GM12874 (cell line): ENCODE measurements around the gene G6PD.

Source experiments
- TF ChIP-seq, protein P1 (sequence below): IDR thresholded peaks from 2 replicates; pipeline ENCODE4 v1.5.1; 2011; ENCODE audit warnings: low read depth, mild to moderate bottlenecking, control low read depth, low read length, moderate library complexity; ENCODE audit not compliant: insufficient read depth

Gene G6PD

GRCh38 chrX:154507673-154508383, 38.8 kb downstream of the G6PD start:
- TF ChIP-seq, protein P1, sequence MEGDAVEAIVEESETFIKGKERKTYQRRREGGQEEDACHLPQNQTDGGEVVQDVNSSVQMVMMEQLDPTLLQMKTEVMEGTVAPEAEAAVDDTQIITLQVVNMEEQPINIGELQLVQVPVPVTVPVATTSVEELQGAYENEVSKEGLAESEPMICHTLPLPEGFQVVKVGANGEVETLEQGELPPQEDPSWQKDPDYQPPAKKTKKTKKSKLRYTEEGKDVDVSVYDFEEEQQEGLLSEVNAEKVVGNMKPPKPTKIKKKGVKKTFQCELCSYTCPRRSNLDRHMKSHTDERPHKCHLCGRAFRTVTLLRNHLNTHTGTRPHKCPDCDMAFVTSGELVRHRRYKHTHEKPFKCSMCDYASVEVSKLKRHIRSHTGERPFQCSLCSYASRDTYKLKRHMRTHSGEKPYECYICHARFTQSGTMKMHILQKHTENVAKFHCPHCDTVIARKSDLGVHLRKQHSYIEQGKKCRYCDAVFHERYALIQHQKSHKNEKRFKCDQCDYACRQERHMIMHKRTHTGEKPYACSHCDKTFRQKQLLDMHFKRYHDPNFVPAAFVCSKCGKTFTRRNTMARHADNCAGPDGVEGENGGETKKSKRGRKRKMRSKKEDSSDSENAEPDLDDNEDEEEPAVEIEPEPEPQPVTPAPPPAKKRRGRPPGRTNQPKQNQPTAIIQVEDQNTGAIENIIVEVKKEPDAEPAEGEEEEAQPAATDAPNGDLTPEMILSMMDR = no peak

- TF ChIP-seq, protein P1 = no peak
Observed at GRCh38 chrX:154506483-154507332, 39.9 kb downstream of the G6PD start.

DNA sequence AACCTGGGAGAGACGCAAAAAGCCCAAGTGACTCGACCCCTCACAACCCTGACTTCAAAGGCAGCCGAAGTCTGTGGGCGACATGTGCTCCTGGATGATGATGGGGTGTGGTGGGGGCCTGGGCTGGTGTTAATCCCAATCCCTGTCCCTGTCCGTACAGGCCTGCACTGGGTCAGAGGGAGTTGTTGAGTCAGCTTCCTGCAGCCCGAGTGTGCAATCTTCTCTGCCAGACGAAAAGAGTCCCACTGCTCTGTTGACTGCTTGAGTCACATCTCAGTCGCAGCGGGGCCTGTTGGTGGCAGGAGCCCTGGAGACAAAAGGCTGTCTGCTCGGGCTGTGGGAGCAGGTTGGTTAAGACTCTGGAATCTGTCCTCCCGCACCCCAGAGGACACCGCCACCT, 40.9 kb downstream of the G6PD start:
- TF ChIP-seq, protein P1 = no peak

- TF ChIP-seq, protein P1 = no peak
Observed at GRCh38 chrX:154502989-154503388, 43.7 kb downstream of the G6PD start.

DNA sequence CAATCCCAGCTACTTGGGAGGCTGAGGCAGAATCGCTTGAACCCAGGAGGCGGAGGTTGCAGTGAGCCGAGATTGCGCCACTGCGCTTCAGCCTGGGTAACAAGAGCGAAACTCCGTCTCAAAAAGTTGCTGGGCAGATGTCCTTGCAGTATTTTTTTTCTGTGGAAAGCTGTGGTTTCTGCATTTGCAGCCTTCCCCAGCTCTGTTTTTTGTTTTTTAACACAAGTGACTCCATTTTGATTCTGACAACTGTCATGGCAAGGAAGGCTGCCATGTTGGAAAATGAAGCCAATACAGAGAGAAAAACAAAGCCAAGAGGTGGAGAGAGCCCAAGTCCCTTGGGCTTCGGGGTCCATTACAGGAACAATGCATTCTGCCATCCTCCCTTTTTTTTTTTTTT, 44.5 kb downstream of the G6PD start:
- TF ChIP-seq, protein P1 = no peak

- TF ChIP-seq, protein P1 = no peak
Observed at GRCh38 chrX:154495472-154495922, 51.1 kb downstream of the G6PD start.

- TF ChIP-seq, protein P1 = no peak
Observed at GRCh38 chrX:154494715-154495114, 51.9 kb downstream of the G6PD start.
